Progenitor cell of endocrine pancreas (in vitro differentiated cells): ENCODE results near the gene DSTN. TPM values are rescaled to one million over a fixed set of nuclear protein-coding genes. Genes with fewer than 3 reads are reported as not detected.

Source experiments
- DNase-seq: peaks from one replicate; pipeline ENCODE4 v3.0.0; 2021; ENCODE audit warnings: low spot score; ENCODE audit not compliant: unreplicated experiment
- H3K27ac Mint-ChIP-seq: 2 replicates; pipeline ENCODE4 v1.8.0; 2021; ENCODE audit warnings: mild to moderate bottlenecking, moderate library complexity, mixed read lengths
- H3K27me3 Mint-ChIP-seq: 2 replicates; pipeline ENCODE4 v1.8.0; 2021; ENCODE audit warnings: mixed read lengths
- H3K36me3 Mint-ChIP-seq: 2 replicates; pipeline ENCODE4 v1.8.0; 2022; ENCODE audit warnings: mixed read lengths; ENCODE audit not compliant: insufficient read depth
- H3K4me1 Mint-ChIP-seq: 2 replicates; pipeline ENCODE4 v1.8.0; 2021; ENCODE audit warnings: low read depth, mixed read lengths
- H3K4me3 Mint-ChIP-seq: 2 replicates; pipeline ENCODE4 v1.8.0; 2021; ENCODE audit warnings: low read depth, mild to moderate bottlenecking, moderate library complexity, mixed read lengths
- H3K9me3 Mint-ChIP-seq: 2 replicates; pipeline ENCODE4 v1.8.0; 2021; ENCODE audit warnings: low read depth, mixed read lengths
- CTCF ChIP-seq: fragments of 200-600 bp; sonication (generic); IDR thresholded peaks from one replicate; pipeline ENCODE4 v1.5.0; 2021; ENCODE audit warnings: antibody characterized with exemption, mild to moderate bottlenecking; ENCODE audit not compliant: unreplicated experiment
- total RNA-seq: library from RNA; stranded (reverse); gene quantifications from 2 replicates; pipeline ENCODE4 v1.2.1, GENCODE V29; 2021

Gene DSTN
- total RNA-seq, 1 donor from 2014 or later, result 201 TPM

- Mint-ChIP-seq H3K4me1 (peaks cover 6% of the 10 kb centered on the region), H3K27me3 (no peaks in the 10 kb centered on the region), H3K27ac (peak overlapping the region; percentile 76), H3K4me3 (no peak overlapping the region), H3K9me3 (no peaks in the 10 kb centered on the region), H3K36me3 (peaks cover 8% of the 10 kb centered on the region)
- TF ChIP-seq CTCF, result no peak
- DNase-seq, result no peak
Measured at GRCh38 chr20:17640146-17640874, 70.4 kb downstream of the DSTN start.

DNA sequence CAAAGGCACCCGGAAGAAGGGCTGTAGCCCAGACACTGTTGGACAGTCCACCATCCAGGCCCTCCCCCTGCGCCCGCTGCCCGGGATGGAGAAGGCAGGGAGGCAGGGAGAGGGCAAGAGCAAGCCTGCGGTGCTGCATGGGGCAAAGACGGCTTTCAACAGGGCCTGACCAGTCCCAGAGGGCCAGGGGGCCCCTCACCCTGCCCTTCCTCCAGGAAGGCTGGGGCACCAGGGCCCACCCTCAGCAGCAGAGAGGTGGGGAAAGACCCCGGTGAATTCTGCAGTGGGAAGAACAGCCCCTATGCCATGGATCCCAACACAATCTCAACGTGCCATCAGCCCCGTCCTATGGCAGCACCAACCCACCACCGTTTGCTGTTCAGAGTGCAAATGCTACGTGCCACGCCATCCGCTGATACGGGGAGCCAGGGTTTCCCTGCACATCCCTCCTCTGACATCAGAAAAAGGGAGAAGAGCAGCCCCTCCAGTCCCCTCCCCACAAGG lies 71.1 kb downstream of the DSTN start:
- no peak overlapping the region for H3K4me3 Mint-ChIP-seq
- TF ChIP-seq CTCF, result no peak
- DNase-seq, result no peak
- no peaks in the 10 kb centered on the region for H3K9me3 Mint-ChIP-seq
- H3K36me3 Mint-ChIP-seq, result peaks cover 6% of the 10 kb centered on the region
- no peaks in the 10 kb centered on the region for H3K27me3 Mint-ChIP-seq
- peaks cover 6% of the 10 kb centered on the region for H3K4me1 Mint-ChIP-seq
- no peak overlapping the region for H3K27ac Mint-ChIP-seq

DNA sequence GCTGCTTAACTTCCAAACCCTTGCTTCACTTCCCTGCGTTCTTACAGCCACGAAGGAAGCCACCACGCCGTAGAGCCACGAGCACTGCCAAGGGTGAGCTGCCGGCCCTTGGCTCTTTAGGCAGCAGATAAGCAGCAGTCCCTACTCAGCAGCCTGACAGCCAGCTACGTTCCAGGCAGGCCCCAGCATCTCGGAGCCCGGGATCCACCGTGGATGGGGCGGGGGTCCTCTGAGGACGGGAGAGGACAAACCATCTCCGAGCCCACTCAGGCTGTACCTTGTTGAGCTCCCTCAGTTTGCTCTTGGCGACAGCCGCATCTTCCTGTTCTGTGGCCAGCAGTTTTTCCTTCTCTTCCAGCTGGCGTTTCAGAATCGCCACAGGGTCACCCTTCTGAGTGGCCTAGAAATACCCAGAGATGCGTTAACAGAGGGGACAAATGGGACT lies 71.7 kb downstream of the DSTN start:
- no peak for DNase-seq
- H3K27me3 Mint-ChIP-seq, result no peaks in the 10 kb centered on the region
- H3K27ac Mint-ChIP-seq, result no peak overlapping the region
- peaks cover 11% of the 10 kb centered on the region for H3K4me1 Mint-ChIP-seq
- H3K4me3 Mint-ChIP-seq, result no peak overlapping the region
- no peak for TF ChIP-seq CTCF
- H3K9me3 Mint-ChIP-seq, result no peaks in the 10 kb centered on the region
- H3K36me3 Mint-ChIP-seq, result peaks cover 6% of the 10 kb centered on the region

- Mint-ChIP-seq H3K4me3 (no peak overlapping the region), H3K4me1 (peaks cover 16% of the 10 kb centered on the region), H3K9me3 (no peaks in the 10 kb centered on the region), H3K27ac (no peak overlapping the region), H3K27me3 (no peaks in the 10 kb centered on the region), H3K36me3 (peaks cover 6% of the 10 kb centered on the region)
- TF ChIP-seq CTCF, result no peak
- no peak for DNase-seq
Measured at GRCh38 chr20:17641993-17642392, 72.1 kb downstream of the DSTN start.

GRCh38 chr20:17642404-17643269 lies 72.8 kb downstream of the DSTN start:
- TF ChIP-seq CTCF, result no peak
- no peak for DNase-seq
- no peaks in the 10 kb centered on the region for H3K9me3 Mint-ChIP-seq
- peaks cover 6% of the 10 kb centered on the region for H3K36me3 Mint-ChIP-seq
- peaks cover 17% of the 10 kb centered on the region for H3K4me1 Mint-ChIP-seq
- H3K27me3 Mint-ChIP-seq, result no peaks in the 10 kb centered on the region
- H3K27ac Mint-ChIP-seq, result no peak overlapping the region
- H3K4me3 Mint-ChIP-seq, result no peak overlapping the region
